SK-N-SH (cell line): ENCODE data around the gene CRYBG3. TPM values are rescaled to one million over a fixed set of nuclear protein-coding genes. Genes with fewer than 3 reads are reported as not detected.

Experiments
- CTCF ChIA-PET: fragments of 300-600, 350-600 bp; formaldehyde crosslinking; extraction: SDS; loops from one replicate; lab custom pipeline; 2021; lab: Yijun Ruan, JAX
- POLR2A ChIA-PET: fragments of 350-600 bp; sonication (Branson Sonifier 250); formaldehyde crosslinking; extraction: SDS; loops from one replicate; lab custom pipeline; 2020; ENCODE audit warnings: antibody characterized with exemption, inconsistent platforms; lab: Yijun Ruan, JAX
- DNase-seq: peaks from one replicate; pipeline ENCODE4 v3.0.0; 2012
- H2AFZ ChIP-seq: fragments of 200-600 bp; sonication (generic); 2 replicates; pipeline ENCODE4 v1.8.1; 2016; ENCODE audit warnings: antibody characterized with exemption, mild to moderate bottlenecking, low read depth
- H3F3A ChIP-seq: fragments of 200-600 bp; sonication (generic); replicated peaks from 2 replicates; pipeline ENCODE3; 2016; ENCODE audit warnings: antibody characterized with exemption, mild to moderate bottlenecking; ENCODE audit not compliant: insufficient read depth
- H3K27ac ChIP-seq, 2 experiments: fragments of 200-500 bp in 1 of 2; fragments of 200-600 bp in 1 of 2; sonication (Bioruptor generic) in 1 of 2; sonication (generic), shearing (Covaris generic) in 1 of 2; 2 replicates each; pipeline versions ENCODE4 v1.5.1 to v1.6.1; 2014 to 2016; ENCODE audit warnings: low read depth in 2 of 2, inconsistent platforms in 1 of 2, low read length in 1 of 2, mild to moderate bottlenecking in 1 of 2, mixed read lengths in 1 of 2
- H3K27me3 ChIP-seq: fragments of 200-600 bp; sonication (generic), shearing (Covaris generic); 2 replicates; pipeline ENCODE4 v1.6.1; 2016; ENCODE audit warnings: mixed run types; ENCODE audit not compliant: insufficient read depth
- H3K36me3 ChIP-seq, 2 experiments: fragments of 200-500 bp in 1 of 2; fragments of 200-600 bp in 1 of 2; sonication (Bioruptor generic) in 1 of 2; sonication (generic) in 1 of 2; replicated peaks in 1 of 2; 2 replicates each; pipeline versions ENCODE3 to v1.5.1; 2014 to 2016; ENCODE audit warnings: low read length in 1 of 2, mild to moderate bottlenecking in 1 of 2; ENCODE audit not compliant: insufficient read depth in 2 of 2, control insufficient read depth in 1 of 2
- H3K4me1 ChIP-seq, 2 experiments: fragments of 200-500 bp in 1 of 2; fragments of 200-600 bp in 1 of 2; sonication (Bioruptor generic) in 1 of 2; sonication (generic), shearing (Covaris generic) in 1 of 2; 2 replicates each; pipeline versions ENCODE4 v1.5.1 to v1.6.1; 2014 to 2016; ENCODE audit warnings: low read depth in 1 of 2, low read length in 1 of 2, mixed run types in 1 of 2; ENCODE audit not compliant: insufficient read depth in 2 of 2, control insufficient read depth in 1 of 2
- H3K4me2 ChIP-seq: fragments of 200-600 bp; sonication (generic), shearing (Covaris generic); 2 replicates; pipeline ENCODE4 v1.6.1; 2017; ENCODE audit warnings: mixed run types
- H3K4me3 ChIP-seq, 2 experiments: fragments of 200-500 bp in 1 of 2; fragments of 200-600 bp in 1 of 2; sonication (Bioruptor generic) in 1 of 2; sonication (generic), shearing (Covaris generic) in 1 of 2; 2 replicates each; pipeline versions ENCODE4 v1.5.1 to v1.8.1; 2014 to 2016; ENCODE audit warnings: low read depth in 2 of 2, inconsistent platforms in 1 of 2, low read length in 1 of 2, mild to moderate bottlenecking in 1 of 2, mixed read lengths in 1 of 2, moderate library complexity in 1 of 2
- H3K79me2 ChIP-seq: fragments of 200-600 bp; sonication (generic); 2 replicates; pipeline ENCODE4 v1.8.1; 2017; ENCODE audit warnings: mild to moderate bottlenecking; ENCODE audit not compliant: insufficient read depth
- H3K9ac ChIP-seq: fragments of 200-600 bp; sonication (generic); 2 replicates; pipeline ENCODE4 v1.6.1; 2017; ENCODE audit warnings: mixed run types
- H3K9me2 ChIP-seq: fragments of 200-600 bp; sonication (generic); 2 replicates; pipeline ENCODE4 v1.6.1; 2017; ENCODE audit warnings: mixed run types
- H3K9me3 ChIP-seq: fragments of 200-600 bp; sonication (generic); 2 replicates; pipeline ENCODE4 v1.6.1; 2017; ENCODE audit warnings: mixed run types, mild to moderate bottlenecking, moderate library complexity
- H4K20me1 ChIP-seq: fragments of 200-600 bp; sonication (generic); 2 replicates; pipeline ENCODE4 v1.6.1; 2017; ENCODE audit warnings: mild to moderate bottlenecking, mixed run types; ENCODE audit not compliant: insufficient read depth
- CHD2 ChIP-seq: fragments of 150-350 bp; IDR thresholded peaks from 2 replicates; pipeline ENCODE4 v1.6.1; 2018; ENCODE audit warnings: low read length; ENCODE audit not compliant: partially characterized antibody
- ELF1 ChIP-seq: IDR thresholded peaks from 2 replicates; pipeline ENCODE4 v1.4.0; 2012
- FOXJ3 ChIP-seq: sonication (generic); formaldehyde crosslinking; IDR thresholded peaks from 2 replicates; pipeline ENCODE4 v1.5.1; 2020; ENCODE audit warnings: mild to moderate bottlenecking, missing genetic modification reagents
- FOXM1 ChIP-seq: IDR thresholded peaks from 2 replicates; pipeline ENCODE4 v1.4.0; 2012; ENCODE audit warnings: low read depth, mild to moderate bottlenecking
- GABPA ChIP-seq: IDR thresholded peaks from 2 replicates; pipeline ENCODE4 v1.4.0; 2012; ENCODE audit warnings: low read depth, mild to moderate bottlenecking
- JUND ChIP-seq: IDR thresholded peaks from 2 replicates; pipeline ENCODE4 v1.4.0; 2012
- MEF2A ChIP-seq: IDR thresholded peaks from 2 replicates; pipeline ENCODE4 v1.4.0; 2012; ENCODE audit warnings: low read depth, borderline replicate concordance
- NFIC ChIP-seq: IDR thresholded peaks from 2 replicates; pipeline ENCODE4 v1.4.0; 2012; ENCODE audit warnings: borderline replicate concordance
- NRF1 ChIP-seq: IDR thresholded peaks from 2 replicates; pipeline ENCODE4 v1.6.1; 2012; ENCODE audit warnings: low read depth, mild to moderate bottlenecking, low read length
- RFX5 ChIP-seq: IDR thresholded peaks from 2 replicates; pipeline ENCODE4 v1.6.1; 2012; ENCODE audit warnings: mild to moderate bottlenecking, improper control_type of control experiment, low read length
- RXRA ChIP-seq: IDR thresholded peaks from 2 replicates; pipeline ENCODE4 v1.4.0; 2012; ENCODE audit warnings: low read depth, mild to moderate bottlenecking, borderline replicate concordance
- TCF12 ChIP-seq: IDR thresholded peaks from 2 replicates; pipeline ENCODE4 v1.4.0; 2012
- TEAD4 ChIP-seq: IDR thresholded peaks from 2 replicates; pipeline ENCODE4 v1.4.0; 2012; ENCODE audit warnings: mild to moderate bottlenecking, borderline replicate concordance; ENCODE audit not compliant: insufficient read depth
- USF1 ChIP-seq: IDR thresholded peaks from 2 replicates; pipeline ENCODE4 v1.4.0; 2012; ENCODE audit warnings: low read depth, borderline replicate concordance
- YY1 ChIP-seq: IDR thresholded peaks from 2 replicates; pipeline ENCODE4 v1.4.0; 2012; ENCODE audit warnings: low read depth, mild to moderate bottlenecking
- WGBS: methylation state at CpG from one replicate; pipeline ENCODE4 v1.1.6; 2017; ENCODE audit warnings: low lambda C conversion rate; 5-methylcytosine and 5-hydroxymethylcytosine counted together
- polyA plus RNA-seq, 3 experiments: library from polyadenylated mRNA; depleted of rRNA; stranded (reverse); fragments of >200 nt; gene quantifications; 2 replicates each; pipeline ENCODE4 v1.2.3, GENCODE V29; 2012
- TF ChIP-seq, protein P1 (sequence below): IDR thresholded peaks from 2 replicates; pipeline ENCODE4; 2012

Gene CRYBG3
- polyA plus RNA-seq, 1 of the 3 experiments (the other 2 are of a cell fraction), result 2.4 TPM

DNA sequence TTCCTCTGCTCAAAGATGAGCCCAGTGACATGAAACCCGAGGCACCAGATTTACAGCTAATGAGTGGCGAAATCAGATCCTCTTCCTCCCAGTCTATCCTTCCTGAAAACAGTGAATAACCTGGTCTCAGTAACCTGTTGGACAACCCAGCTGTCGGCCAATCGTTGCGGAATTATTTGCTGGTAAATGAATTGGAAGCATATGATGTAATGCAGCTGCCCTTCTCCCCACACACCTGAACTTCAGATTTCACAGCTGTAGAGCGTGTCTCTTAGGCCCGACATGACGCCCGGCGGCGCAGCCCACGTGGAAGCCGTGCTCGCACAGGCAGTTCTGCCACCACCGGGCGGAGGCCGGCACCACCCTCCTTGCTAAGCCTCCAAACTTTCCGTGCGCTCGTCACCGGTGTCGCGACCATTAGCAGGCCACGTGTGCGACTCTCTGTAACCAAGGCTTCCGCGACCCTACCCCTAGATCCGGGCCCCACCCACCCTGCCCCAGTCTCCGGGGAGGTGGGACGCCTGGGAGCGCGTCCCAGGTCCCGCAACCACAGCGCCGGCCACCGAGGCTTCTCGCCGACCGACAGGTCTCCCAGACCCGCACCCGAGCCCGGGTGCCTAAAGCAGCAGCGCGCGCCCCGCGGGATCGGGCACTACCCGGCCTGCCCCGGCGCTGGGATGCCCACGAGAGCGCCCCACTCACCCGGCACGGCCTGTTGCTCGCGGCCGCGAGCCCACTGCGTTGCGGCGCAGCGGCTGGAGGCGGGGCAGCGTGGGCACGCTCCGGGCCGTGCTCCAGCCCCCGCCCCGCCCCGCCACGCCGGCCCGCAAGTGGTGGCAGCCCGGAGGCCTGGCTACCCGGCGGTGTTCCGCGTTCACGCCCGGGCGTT lies 150.1 kb downstream of the CRYBG3 start, which contains the start of gene RIOX2 (continued):
- no peak for TF ChIP-seq FOXM1
- TF ChIP-seq FOXJ3, result no peak
- TF ChIP-seq TEAD4, result no peak
- TF ChIP-seq USF1, result peak; percentile 30; the same call in 1 of the 2 replicates
- TF ChIP-seq NRF1, result no peak
- no peak for TF ChIP-seq RXRA
- no peak for TF ChIP-seq MEF2A
- TF ChIP-seq CHD2, result peak; percentile 24
- TF ChIP-seq RFX5, result no peak
- no peak for TF ChIP-seq GABPA
- TF ChIP-seq TCF12, result no peak
- TF ChIP-seq, protein P1, sequence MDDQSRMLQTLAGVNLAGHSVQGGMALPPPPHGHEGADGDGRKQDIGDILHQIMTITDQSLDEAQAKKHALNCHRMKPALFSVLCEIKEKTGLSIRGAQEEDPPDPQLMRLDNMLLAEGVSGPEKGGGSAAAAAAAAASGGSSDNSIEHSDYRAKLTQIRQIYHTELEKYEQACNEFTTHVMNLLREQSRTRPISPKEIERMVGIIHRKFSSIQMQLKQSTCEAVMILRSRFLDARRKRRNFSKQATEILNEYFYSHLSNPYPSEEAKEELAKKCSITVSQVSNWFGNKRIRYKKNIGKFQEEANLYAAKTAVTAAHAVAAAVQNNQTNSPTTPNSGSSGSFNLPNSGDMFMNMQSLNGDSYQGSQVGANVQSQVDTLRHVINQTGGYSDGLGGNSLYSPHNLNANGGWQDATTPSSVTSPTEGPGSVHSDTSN, result no peak
- TF ChIP-seq, all 33 proteins: peak for 9

DNA sequence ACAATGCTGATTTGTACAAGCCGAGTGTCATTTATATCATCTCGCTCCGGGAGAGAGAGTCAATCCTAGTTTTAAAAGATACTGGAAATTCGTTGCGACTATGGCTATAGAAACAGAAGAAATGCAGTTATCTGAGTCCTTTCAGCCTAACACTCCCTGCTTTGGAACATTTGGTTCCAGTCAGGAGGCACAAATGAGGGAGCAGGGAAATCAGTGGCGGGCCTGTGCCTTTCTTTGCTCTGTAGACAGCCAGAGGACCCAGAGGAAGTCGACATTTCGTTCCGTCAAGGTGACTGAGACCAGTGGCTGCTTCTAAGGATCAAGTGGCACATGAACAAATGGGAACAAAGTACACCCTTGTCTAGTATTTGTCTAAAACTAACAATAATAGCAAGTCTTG lies 151.2 kb downstream of the CRYBG3 start:
- Histone ChIP-seq H4K20me1 (no peaks in the 10 kb centered on the region), H3K9ac (peak overlapping the region; percentile 51; the same call in 1 of the 2 replicates), H3K36me3 (no peaks in the 10 kb centered on the region), H3K9me3 (no peaks in the 10 kb centered on the region), H3F3A (no peaks in the 10 kb centered on the region), H3K9me2 (no peaks in the 10 kb centered on the region), H3K4me3 (peak overlapping the region; percentile 58 to 64; a peak in 3 of 4 replicates), H3K79me2 (peaks cover 11% of the 10 kb centered on the region; the same call in 1 of the 2 replicates), H3K27me3 (no peaks in the 10 kb centered on the region), H3K4me1 (peaks cover 7 to 12% of the 10 kb centered on the region in 2 experiments; a peak in 3 of 4 replicates), H3K27ac (no peak overlapping the region), H3K4me2 (peak overlapping the region; percentile 84), H2AFZ (peak overlapping the region; percentile 99)
- DNase-seq, result no peak
- WGBS, result 90% methylated on average over 8 of the region's 9 CpGs
- ChIA-PET POLR2A (no interaction called here), CTCF (no interaction called here)
- no peak for TF ChIP-seq YY1
- no peak for TF ChIP-seq NFIC
- TF ChIP-seq RXRA, result no peak
- no peak for TF ChIP-seq JUND
- no peak for TF ChIP-seq ELF1
